HCT116 (cell line): ENCODE measurements around the gene ZBTB49. TPM values are rescaled to one million over a fixed set of nuclear protein-coding genes. Genes with fewer than 3 reads are reported as not detected.

Experiments
- ATAC-seq: fragments of 200-7000 bp; cut with Tn5 transposase; 2 replicates; pipeline ENCODE4 v1.9.1; 2020; ENCODE audit warnings: mild to moderate bottlenecking, moderate library complexity
- BruUV-seq: library from RNA; stranded (reverse); fragments of 400-500 nt; replicated peaks from 2 replicates; lab custom pipeline; 2021; lab: Mats Ljungman, UMichigan
- CTCF ChIA-PET: fragments of 300-600 bp; sonication (Branson Sonifier 250); formaldehyde crosslinking; loops from one replicate; lab custom pipeline; 2021; ENCODE audit warnings: antibody characterized with exemption; lab: Charles Lee
- POLR2A ChIA-PET: fragments of 300-600, 350-600 bp; sonication (Branson Sonifier 250); formaldehyde crosslinking; loops from one replicate; lab custom pipeline; 2021; ENCODE audit warnings: antibody characterized with exemption; lab: Charles Lee
- RAD21 ChIA-PET, 2 experiments: fragments of 300-600 bp; sonication (Branson Sonifier 250); formaldehyde crosslinking; loops; one replicate each; lab custom pipeline; 2023; ENCODE audit warnings: low total read pairs in 2 of 2; ENCODE audit not compliant: uncharacterized antibody in 2 of 2, unreplicated experiment in 2 of 2, low non-redundant PET in 1 of 2; lab: Charles Lee
- DNase-seq: peaks from one replicate; pipeline ENCODE4 v3.0.0-alpha.2; 2010; ENCODE audit warnings: low read depth, low spot score
- H2AFZ ChIP-seq: fragments of 200-600 bp; shearing (Covaris generic), sonication (generic); 2 replicates; pipeline ENCODE4 v1.6.1; 2017; ENCODE audit warnings: low read depth, mixed run types, mixed read lengths, antibody characterized with exemption, low read length; ENCODE audit not compliant: poor library complexity, severe bottlenecking
- H3K27ac ChIP-seq: 2 replicates; pipeline ENCODE4 v1.5.1; 2012; ENCODE audit warnings: low read depth, low read length
- H3K27me3 ChIP-seq: fragments of 200-600 bp; sonication (generic); 2 replicates; pipeline ENCODE4 v1.6.1; 2016; ENCODE audit warnings: mixed run types, low read length, mixed read lengths; ENCODE audit not compliant: insufficient read depth
- H3K36me3 ChIP-seq, 2 experiments: fragments of 200-500 bp in 1 of 2; fragments of 200-600 bp in 1 of 2; sonication (Bioruptor generic) in 1 of 2; sonication (generic) in 1 of 2; 2 replicates each; pipeline versions ENCODE4 v1.5.1 to v1.6.1; 2014 to 2016; ENCODE audit warnings: low read length in 2 of 2, inconsistent platforms in 1 of 2, mixed read lengths in 1 of 2, mixed run types in 1 of 2; ENCODE audit not compliant: insufficient read depth in 2 of 2, control insufficient read depth in 1 of 2
- H3K4me1 ChIP-seq, 2 experiments: fragments of 200-600 bp in 1 of 2; sonication (generic) in 1 of 2; 2 replicates each; pipeline versions ENCODE4 v1.5.1 to v1.6.1; 2012 to 2017; ENCODE audit warnings: low read length in 2 of 2, inconsistent platforms in 1 of 2, mild to moderate bottlenecking in 1 of 2, mixed read lengths in 1 of 2, mixed run types in 1 of 2, moderate library complexity in 1 of 2; ENCODE audit not compliant: insufficient read depth in 2 of 2, control insufficient read depth in 1 of 2
- H3K4me2 ChIP-seq: fragments of 200-600 bp; sonication (generic); 2 replicates; pipeline ENCODE4 v1.6.1; 2017; ENCODE audit warnings: mixed run types, low read length, mixed read lengths
- H3K4me3 ChIP-seq, 2 experiments: fragments of 200-600 bp in 1 of 2; sonication (generic) in 1 of 2; replicated peaks in 1 of 2; 2 replicates each; pipeline ENCODE4 v1.5.1; 2011 to 2016; ENCODE audit warnings: low read length in 2 of 2, control low read depth in 1 of 2, low read depth in 1 of 2, mild to moderate bottlenecking in 1 of 2, mixed read lengths in 1 of 2, mixed run types in 1 of 2
- H3K79me2 ChIP-seq: fragments of 200-600 bp; sonication (generic); 2 replicates; pipeline ENCODE4 v1.6.1; 2017; ENCODE audit warnings: mild to moderate bottlenecking, mixed run types, low read length, moderate library complexity, mixed read lengths; ENCODE audit not compliant: insufficient read depth
- H3K9ac ChIP-seq: fragments of 200-600 bp; sonication (generic); 2 replicates; pipeline ENCODE4 v1.6.1; 2016; ENCODE audit warnings: low read length, mixed read lengths
- H3K9me2 ChIP-seq: fragments of 200-600 bp; sonication (generic), shearing (Covaris generic); 2 replicates; pipeline ENCODE4 v1.6.1; 2017; ENCODE audit warnings: mixed run types, mild to moderate bottlenecking, moderate library complexity; ENCODE audit not compliant: insufficient read depth
- H3K9me3 ChIP-seq, 2 experiments: fragments of 200-500 bp in 1 of 2; fragments of 200-600 bp in 1 of 2; sonication (Bioruptor generic) in 1 of 2; sonication (generic) in 1 of 2; 2 replicates each; pipeline ENCODE4 v1.6.1; 2014 to 2017; ENCODE audit warnings: low read length in 2 of 2, mixed read lengths in 2 of 2, inconsistent platforms in 1 of 2, low read depth in 1 of 2, mild to moderate bottlenecking in 1 of 2, mixed run types in 1 of 2, moderate library complexity in 1 of 2; ENCODE audit not compliant: control insufficient read depth in 1 of 2, insufficient read depth in 1 of 2
- H4K20me1 ChIP-seq: fragments of 200-600 bp; sonication (generic), shearing (Covaris generic); 2 replicates; pipeline ENCODE4 v1.6.1; 2017; ENCODE audit warnings: mixed run types, mild to moderate bottlenecking, moderate library complexity; ENCODE audit not compliant: insufficient read depth
- EGR1 ChIP-seq: IDR thresholded peaks from 2 replicates; pipeline ENCODE4 v1.6.1; 2012; ENCODE audit warnings: low read depth
- EZH2phosphoT487 ChIP-seq: fragments of 200-600 bp; IDR thresholded peaks from 2 replicates; pipeline ENCODE4 v1.6.1; 2018; ENCODE audit warnings: antibody characterized with exemption, borderline replicate concordance
- FOSL1 ChIP-seq: IDR thresholded peaks from 2 replicates; pipeline ENCODE4 v1.6.1; 2012; ENCODE audit warnings: low read depth
- MAX ChIP-seq: IDR thresholded peaks from 2 replicates; pipeline ENCODE4 v1.6.1; 2012
- ZNF274 ChIP-seq: fragments of 200-500 bp; sonication (Bioruptor generic); IDR thresholded peaks from 2 replicates; pipeline ENCODE4 v1.6.1; 2014; ENCODE audit warnings: mild to moderate bottlenecking, low read depth, low read length, inconsistent platforms
- intact Hi-C: fragments of 100-400 bp; cut with micrococcal nuclease; formaldehyde crosslinking; loops from 2 replicates; pipeline ENCODE4 v1.10.0; 2022
- total RNA-seq: library from RNA; stranded (reverse); gene quantifications from one replicate; pipeline ENCODE4 v1.2.1, GENCODE V29; 2021; ENCODE audit not compliant: unreplicated experiment

Gene ZBTB49
- total RNA-seq, 1 experiment from 2014 or later = 3.9 TPM

DNA sequence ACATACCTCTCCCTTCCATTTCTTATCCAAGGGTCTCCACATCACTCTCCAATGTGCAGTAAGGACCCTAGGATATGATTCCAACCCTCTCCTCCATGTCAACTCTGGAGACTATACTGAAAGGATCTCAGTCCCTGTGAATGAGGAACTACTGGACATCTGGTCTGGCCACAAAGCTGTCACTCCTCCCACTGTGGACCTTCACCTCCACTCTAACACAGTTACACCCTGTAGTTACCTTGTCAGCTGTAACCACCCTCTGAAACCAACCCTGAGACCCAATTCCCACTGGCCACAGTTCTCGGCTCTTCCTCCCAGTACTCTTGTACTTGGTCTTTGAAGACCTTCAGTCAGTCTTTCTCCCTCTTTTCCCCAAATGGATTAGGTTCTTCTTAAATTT lies 44.9 kb upstream of the ZBTB49 start (continued):
- no peak for TF ChIP-seq EGR1
- TF ChIP-seq MAX = no peak
- no peak for TF ChIP-seq FOSL1

DNA sequence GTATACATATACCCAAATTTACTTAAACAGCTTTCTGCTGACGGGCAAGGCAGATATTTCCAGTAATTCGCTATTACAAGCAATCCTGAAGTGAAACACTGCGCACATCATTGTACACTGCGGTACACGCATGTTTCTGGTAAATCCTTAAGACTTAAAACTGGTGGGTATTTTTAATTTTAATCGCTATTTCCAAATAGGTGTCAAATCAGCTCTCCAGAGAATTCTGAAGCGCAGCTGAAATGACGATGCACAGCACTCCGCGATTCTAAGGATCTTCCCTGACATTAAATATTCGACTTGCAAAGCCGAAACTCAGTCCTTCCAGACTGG lies 42.4 kb upstream of the ZBTB49 start:
- Histone ChIP-seq H3K36me3 (peaks cover 5 to 11% of the 10 kb centered on the region in 2 experiments; a peak in 2 of 4 replicates), H3K9ac (peak overlapping the region; percentile 90), H3K4me3 (peak overlapping the region; percentile 85 to 94), H4K20me1 (no peaks in the 10 kb centered on the region), H3K9me2 (no peaks in the 10 kb centered on the region), H3K27ac (peak overlapping the region; percentile 85), H3K4me2 (peak overlapping the region; percentile 88), H3K79me2 (peaks cover 16% of the 10 kb centered on the region), H3K4me1 (peaks cover 8 to 16% of the 10 kb centered on the region in 2 experiments), H3K27me3 (no peaks in the 10 kb centered on the region), H2AFZ (no peak overlapping the region), H3K9me3 (no peaks in the 10 kb centered on the region)
- TSS peak; percentile 64 for BruUV-seq
- ATAC-seq (peak; percentile 19), DNase-seq (no peak)
- intact Hi-C loops = no loop called here
- ChIA-PET POLR2A (interaction anchor here (0.9 to 1.0 kb wide), 2 partner anchors 12 to 65 kb away, joined by 3 to 5 read pairs; no protein-coding TSS in a partner anchor), CTCF (interaction anchor here (2.3 kb wide), 1 partner anchor 13 kb away, joined by 8 read pairs; no protein-coding TSS in a partner anchor), RAD21 (no interaction called here)
- TF ChIP-seq MAX = no peak
- TF ChIP-seq ZNF274 = no peak
- TF ChIP-seq EZH2phosphoT487 = no peak
